Measurements from ENCODE around the gene CD5L.
A peak's percentile ranks its signal among the peaks of the same experiment; 100 is the strongest.

The CD5L gene

DNA sequence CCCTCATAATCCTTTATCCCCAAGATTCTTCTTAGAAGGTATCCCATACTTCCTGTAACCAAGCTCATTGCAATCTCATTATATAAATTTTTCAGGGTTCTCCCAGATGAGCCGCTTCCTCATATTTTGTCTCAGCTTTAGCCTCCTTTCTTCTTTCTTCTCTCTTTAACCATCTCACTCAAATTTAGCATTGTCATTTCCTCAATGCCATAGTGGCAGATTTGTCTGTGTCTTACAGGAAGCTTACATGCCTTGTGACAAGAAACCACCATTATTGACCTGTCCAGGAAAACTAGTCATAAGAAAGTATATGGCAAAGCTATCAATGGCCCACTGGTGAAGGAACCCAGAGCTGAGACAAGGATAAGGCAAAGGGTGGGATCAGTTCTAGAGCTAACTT is 58.7 kb downstream of the CD5L start:
- peak in 1 of 2 experiments; percentile 49 for DNase-seq (ENCODE audit: low read depth in 1 of 2, low spot score in 1 of 2)
- TF ChIP-seq SPI1 (IDR thresholded peaks at IDR 0.05; ENCODE audit: borderline replicate concordance, low read depth) (peak; percentile 67; the same call in 1 of the 2 replicates), GABPA (IDR thresholded peaks at IDR 0.05; ENCODE audit: low read depth) (no peak)
- Histone ChIP-seq H3K27me3 (ENCODE audit: insufficient read depth, poor library complexity, severe bottlenecking) (no peaks in the 10 kb centered on the region), H3K27ac (replicated peaks) (peak overlapping the region; percentile 56), H3K4me3 (replicated peaks; ENCODE audit: insufficient read depth, low read length) (no peak overlapping the region)

DNA sequence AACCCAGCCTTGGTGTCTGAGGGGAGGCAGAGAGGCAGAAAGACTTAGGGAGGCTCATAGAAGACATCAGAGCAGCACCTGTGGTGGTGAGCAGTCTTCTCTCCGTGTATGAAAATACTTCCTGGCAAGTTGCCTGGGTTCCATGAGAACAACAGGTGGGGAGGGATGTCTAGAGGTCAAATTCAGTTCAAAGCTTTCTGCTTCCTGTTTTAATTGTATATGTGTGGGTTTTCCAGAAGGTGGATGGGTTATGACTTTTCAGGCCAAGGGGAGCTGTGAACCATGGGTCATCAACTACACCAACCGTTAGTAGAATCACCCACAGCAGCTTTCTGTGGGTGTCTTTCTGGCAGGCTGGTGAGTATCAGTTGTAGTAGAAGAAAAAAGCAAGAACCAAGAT is 60.6 kb downstream of the CD5L start:
- Histone ChIP-seq H3K4me3 (replicated peaks; ENCODE audit: insufficient read depth, low read length) (no peak overlapping the region), H3K27ac (replicated peaks) (no peak overlapping the region), H3K27me3 (ENCODE audit: insufficient read depth, poor library complexity, severe bottlenecking) (no peaks in the 10 kb centered on the region)
- TF ChIP-seq, protein P1, sequence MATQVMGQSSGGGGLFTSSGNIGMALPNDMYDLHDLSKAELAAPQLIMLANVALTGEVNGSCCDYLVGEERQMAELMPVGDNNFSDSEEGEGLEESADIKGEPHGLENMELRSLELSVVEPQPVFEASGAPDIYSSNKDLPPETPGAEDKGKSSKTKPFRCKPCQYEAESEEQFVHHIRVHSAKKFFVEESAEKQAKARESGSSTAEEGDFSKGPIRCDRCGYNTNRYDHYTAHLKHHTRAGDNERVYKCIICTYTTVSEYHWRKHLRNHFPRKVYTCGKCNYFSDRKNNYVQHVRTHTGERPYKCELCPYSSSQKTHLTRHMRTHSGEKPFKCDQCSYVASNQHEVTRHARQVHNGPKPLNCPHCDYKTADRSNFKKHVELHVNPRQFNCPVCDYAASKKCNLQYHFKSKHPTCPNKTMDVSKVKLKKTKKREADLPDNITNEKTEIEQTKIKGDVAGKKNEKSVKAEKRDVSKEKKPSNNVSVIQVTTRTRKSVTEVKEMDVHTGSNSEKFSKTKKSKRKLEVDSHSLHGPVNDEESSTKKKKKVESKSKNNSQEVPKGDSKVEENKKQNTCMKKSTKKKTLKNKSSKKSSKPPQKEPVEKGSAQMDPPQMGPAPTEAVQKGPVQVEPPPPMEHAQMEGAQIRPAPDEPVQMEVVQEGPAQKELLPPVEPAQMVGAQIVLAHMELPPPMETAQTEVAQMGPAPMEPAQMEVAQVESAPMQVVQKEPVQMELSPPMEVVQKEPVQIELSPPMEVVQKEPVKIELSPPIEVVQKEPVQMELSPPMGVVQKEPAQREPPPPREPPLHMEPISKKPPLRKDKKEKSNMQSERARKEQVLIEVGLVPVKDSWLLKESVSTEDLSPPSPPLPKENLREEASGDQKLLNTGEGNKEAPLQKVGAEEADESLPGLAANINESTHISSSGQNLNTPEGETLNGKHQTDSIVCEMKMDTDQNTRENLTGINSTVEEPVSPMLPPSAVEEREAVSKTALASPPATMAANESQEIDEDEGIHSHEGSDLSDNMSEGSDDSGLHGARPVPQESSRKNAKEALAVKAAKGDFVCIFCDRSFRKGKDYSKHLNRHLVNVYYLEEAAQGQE (IDR thresholded peaks at IDR 0.05; ENCODE audit: insufficient replicate concordance, low read depth), result no peak
- TF ChIP-seq GABPA (IDR thresholded peaks at IDR 0.05; ENCODE audit: low read depth) (no peak), POLR2AphosphoS5 (IDR thresholded peaks at IDR 0.05; ENCODE audit: low read depth) (no peak), SPI1 (IDR thresholded peaks at IDR 0.05; ENCODE audit: borderline replicate concordance, low read depth) (no peak)
- TF ChIP-seq, protein P2, sequence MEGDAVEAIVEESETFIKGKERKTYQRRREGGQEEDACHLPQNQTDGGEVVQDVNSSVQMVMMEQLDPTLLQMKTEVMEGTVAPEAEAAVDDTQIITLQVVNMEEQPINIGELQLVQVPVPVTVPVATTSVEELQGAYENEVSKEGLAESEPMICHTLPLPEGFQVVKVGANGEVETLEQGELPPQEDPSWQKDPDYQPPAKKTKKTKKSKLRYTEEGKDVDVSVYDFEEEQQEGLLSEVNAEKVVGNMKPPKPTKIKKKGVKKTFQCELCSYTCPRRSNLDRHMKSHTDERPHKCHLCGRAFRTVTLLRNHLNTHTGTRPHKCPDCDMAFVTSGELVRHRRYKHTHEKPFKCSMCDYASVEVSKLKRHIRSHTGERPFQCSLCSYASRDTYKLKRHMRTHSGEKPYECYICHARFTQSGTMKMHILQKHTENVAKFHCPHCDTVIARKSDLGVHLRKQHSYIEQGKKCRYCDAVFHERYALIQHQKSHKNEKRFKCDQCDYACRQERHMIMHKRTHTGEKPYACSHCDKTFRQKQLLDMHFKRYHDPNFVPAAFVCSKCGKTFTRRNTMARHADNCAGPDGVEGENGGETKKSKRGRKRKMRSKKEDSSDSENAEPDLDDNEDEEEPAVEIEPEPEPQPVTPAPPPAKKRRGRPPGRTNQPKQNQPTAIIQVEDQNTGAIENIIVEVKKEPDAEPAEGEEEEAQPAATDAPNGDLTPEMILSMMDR (IDR thresholded peaks at IDR 0.05; ENCODE audit: insufficient read depth, low read length), result no peak
- DNase-seq (ENCODE audit: low read depth in 1 of 2, low spot score in 1 of 2), result peak in 1 of 2 experiments; percentile 24
